Colonic mucosa (tissue), 4 donors: ENCODE measurements around the gene IL10RA. TPM values are rescaled to one million over a fixed set of nuclear protein-coding genes. Genes with fewer than 3 reads are reported as not detected.
"Not testable (repeated sequence)": the region's sequence is repeated elsewhere in the genome, so short reads cannot be mapped to it uniquely, and the experiment has no call there.

ENCODE experiments used
- DNase-seq: peaks from one replicate; pipeline ENCODE4 v3.0.0-alpha.2; 2020
- H3K27ac ChIP-seq: fragments of 200-600 bp; one replicate; pipeline ENCODE4 v1.8.0; 2021
- H3K27me3 ChIP-seq: fragments of 200-600 bp; one replicate; pipeline ENCODE4 v1.8.0; 2021
- H3K36me3 ChIP-seq: fragments of 200-600 bp; one replicate; pipeline ENCODE4 v1.8.0; 2021
- H3K4me1 ChIP-seq: fragments of 200-600 bp; one replicate; pipeline ENCODE4 v1.8.0; 2021; ENCODE audit warnings: mild to moderate bottlenecking
- H3K4me3 ChIP-seq: fragments of 200-600 bp; one replicate; pipeline ENCODE4 v1.8.0; 2021
- H3K9ac ChIP-seq, 2 donors: one replicate each; pipeline ENCODE4 v1.7.0; 2013; ENCODE audit warnings: control low read depth in 2 of 2, low read depth in 2 of 2, low read length in 2 of 2
- H3K9me3 ChIP-seq: fragments of 200-600 bp; one replicate; pipeline ENCODE4 v1.8.0; 2021
- intact Hi-C: fragments of 100-400 bp; cut with DNase I; formaldehyde crosslinking; loops from one replicate; pipeline ENCODE4 v1.14.1; 2022
- total RNA-seq, 2 donors: library from RNA; stranded (reverse); fragmentation: NEBNext Ultra II Directional in 1 of 2; extraction: Animal tissue kit (Norgen Biotek cat#: 25700) in 1 of 2; gene quantifications; one replicate each; pipeline ENCODE4 v1.2.1, GENCODE V29; 2021
- TF ChIP-seq, protein P1 (sequence below): fragments of 200-600 bp; IDR thresholded peaks from one replicate; pipeline ENCODE4 v1.8.0; 2022; ENCODE audit warnings: antibody characterized with exemption, mild to moderate bottlenecking
- donor health status: healthy.
- donor health status: DM: no; HTN: no; CAD: no.
- donor health status: DM: no; HTN: no; CAD: no.

IL10RA gene
- total RNA-seq, 2 donors from 2014 or later = 4.4 to 9.8 TPM

DNA sequence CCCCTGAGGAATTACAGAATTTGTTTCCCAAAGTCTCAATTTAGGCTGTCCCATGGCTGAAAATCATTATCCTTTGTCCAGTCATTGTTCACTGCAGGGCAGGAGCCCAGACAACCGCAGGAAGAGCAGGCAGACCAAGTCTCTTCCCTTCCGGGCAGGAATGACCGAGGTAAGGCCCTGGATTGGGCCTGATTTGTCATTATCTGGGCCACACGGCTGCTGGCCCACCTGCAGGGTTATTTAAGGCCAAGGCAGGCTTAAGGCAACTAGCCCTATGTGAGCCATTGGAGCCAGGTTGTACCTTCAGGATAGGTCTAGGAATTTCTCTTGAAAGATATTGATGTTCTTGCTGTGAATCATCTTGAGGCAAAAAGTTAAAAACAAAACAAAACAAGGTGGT, 9.7 kb upstream of the IL10RA start:
- H3K27me3 ChIP-seq = no peaks in the 10 kb centered on the region
- no peaks in the 10 kb centered on the region for H3K36me3 ChIP-seq
- H3K9me3 ChIP-seq = no peaks in the 10 kb centered on the region
- DNase-seq = no peak
- no peak overlapping the region for H3K27ac ChIP-seq
- H3K9ac ChIP-seq = no peak overlapping the region
- H3K4me1 ChIP-seq = peaks cover 11% of the 10 kb centered on the region
- H3K4me3 ChIP-seq = no peak overlapping the region
- intact Hi-C loops = no loop called here
- TF ChIP-seq, protein P1, sequence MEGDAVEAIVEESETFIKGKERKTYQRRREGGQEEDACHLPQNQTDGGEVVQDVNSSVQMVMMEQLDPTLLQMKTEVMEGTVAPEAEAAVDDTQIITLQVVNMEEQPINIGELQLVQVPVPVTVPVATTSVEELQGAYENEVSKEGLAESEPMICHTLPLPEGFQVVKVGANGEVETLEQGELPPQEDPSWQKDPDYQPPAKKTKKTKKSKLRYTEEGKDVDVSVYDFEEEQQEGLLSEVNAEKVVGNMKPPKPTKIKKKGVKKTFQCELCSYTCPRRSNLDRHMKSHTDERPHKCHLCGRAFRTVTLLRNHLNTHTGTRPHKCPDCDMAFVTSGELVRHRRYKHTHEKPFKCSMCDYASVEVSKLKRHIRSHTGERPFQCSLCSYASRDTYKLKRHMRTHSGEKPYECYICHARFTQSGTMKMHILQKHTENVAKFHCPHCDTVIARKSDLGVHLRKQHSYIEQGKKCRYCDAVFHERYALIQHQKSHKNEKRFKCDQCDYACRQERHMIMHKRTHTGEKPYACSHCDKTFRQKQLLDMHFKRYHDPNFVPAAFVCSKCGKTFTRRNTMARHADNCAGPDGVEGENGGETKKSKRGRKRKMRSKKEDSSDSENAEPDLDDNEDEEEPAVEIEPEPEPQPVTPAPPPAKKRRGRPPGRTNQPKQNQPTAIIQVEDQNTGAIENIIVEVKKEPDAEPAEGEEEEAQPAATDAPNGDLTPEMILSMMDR = no peak

DNA sequence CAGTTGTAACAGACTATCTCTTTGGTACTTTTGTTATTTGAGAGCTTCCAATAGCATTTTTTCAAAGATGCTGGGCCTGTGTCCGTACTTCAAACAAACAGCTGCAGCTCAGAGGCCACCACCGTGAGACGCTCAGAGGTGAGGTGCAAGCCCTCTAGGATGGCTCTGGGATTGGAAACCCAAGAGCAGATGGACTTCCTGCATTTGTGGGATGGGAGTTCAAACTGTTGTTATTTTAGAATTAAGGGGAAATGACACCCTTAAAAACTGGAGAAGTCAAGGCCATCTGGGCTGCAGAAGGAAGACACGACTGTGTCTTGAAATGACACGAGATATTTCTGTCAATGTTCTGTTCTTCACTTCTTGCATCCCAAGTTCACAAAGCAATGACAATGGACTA, 9.2 kb upstream of the IL10RA start:
- Histone ChIP-seq H3K27ac (no peak overlapping the region), H3K36me3 (no peaks in the 10 kb centered on the region), H3K9ac (no peak overlapping the region), H3K4me3 (no peak overlapping the region), H3K9me3 (no peaks in the 10 kb centered on the region), H3K27me3 (no peaks in the 10 kb centered on the region), H3K4me1 (peaks cover 11% of the 10 kb centered on the region)
- intact Hi-C loops = no loop called here
- DNase-seq = no peak
- TF ChIP-seq, protein P1 = no peak

DNA sequence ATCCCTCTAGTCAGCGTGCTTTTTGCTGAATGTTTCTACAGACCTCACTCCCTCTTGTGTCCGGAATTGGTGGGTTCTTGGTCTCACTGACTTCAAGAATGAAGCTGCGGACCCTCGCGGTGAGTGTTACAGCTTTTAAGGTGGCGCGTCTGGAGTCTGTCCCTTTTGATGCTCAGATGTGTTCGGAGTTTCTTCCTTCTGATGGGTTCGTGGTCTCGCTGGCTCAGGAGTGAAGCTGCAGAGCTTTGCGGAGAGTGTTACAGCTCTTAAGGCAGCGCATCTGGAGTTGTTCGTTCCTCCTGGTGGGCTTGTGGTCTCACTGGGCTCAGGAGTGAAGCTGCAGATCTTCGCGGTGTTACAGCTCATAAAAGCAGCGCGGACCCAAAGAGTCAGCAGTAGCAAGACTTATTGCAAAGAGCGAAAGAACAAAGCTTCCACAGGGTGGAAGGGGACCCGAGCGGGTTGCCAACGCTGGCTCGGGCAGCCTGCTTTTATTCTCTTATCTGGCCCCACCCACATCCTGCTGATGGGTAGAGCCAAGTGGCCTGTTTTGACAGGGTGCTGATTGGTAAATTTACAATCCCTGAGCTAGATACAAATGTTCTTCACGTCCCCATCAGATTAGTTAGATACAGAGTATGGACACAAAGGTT, 8.5 kb upstream of the IL10RA start:
- H3K9ac ChIP-seq, DNase-seq, H3K36me3 ChIP-seq, H3K27me3 ChIP-seq, H3K4me3 ChIP-seq, H3K9me3 ChIP-seq, H3K27ac ChIP-seq, intact Hi-C loops: not testable (repeated sequence)
- peaks cover 10% of the 10 kb centered on the region for H3K4me1 ChIP-seq

DNA sequence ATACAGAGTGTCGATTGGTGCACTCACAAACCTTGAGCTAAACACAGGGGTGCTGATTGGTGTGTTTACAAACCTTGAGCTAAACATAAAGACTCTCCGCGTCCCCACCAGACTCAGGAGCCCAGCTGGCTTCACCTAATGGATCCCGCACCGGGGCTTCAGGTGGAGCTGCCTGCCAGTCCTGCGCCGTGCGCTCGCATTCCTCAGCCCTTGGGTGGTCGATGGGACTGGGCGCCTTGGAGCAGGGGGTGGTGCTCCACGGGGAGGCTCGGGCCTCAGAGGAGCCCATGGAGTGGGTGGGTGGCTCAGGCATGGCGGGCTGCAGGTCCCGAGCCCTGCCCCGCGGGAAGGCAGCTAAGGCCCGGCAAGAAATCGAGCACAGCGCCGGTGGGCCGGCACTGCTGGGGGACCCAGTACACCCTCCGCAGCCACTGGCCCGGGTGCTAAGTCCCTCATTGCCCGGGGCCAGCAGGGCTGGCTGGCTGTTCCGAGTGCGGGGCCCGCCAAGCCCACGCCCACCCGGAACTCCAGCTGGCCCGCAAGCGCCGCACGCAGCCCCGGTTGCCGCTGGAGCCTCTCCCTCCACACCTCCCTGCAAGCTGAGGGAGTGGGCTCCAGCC, 7.8 kb upstream of the IL10RA start:
- H3K4me3 ChIP-seq, H3K36me3 ChIP-seq, H3K4me1 ChIP-seq, H3K9ac ChIP-seq, DNase-seq, H3K27ac ChIP-seq, H3K9me3 ChIP-seq, intact Hi-C loops, H3K27me3 ChIP-seq: not testable (repeated sequence)

DNA sequence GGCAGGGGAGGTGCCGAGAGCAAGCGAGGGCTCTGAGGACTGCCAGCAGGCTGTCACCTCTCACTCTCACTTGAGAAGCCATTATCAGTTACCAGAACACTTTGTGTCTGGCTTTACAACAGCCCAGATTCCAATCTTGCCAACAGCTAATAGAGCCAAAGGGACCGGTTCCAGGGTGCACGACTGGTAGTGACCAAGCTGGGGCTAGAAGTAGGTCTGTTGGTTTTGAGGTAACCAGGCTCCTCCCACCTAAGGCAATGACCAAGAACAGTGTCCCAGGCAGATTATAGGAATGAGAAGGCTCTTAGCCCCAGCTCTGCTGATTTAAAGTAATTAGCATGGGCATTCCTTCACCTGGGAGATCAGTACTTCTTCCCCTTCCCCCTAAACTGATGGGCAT, 7.2 kb upstream of the IL10RA start:
- no peak for DNase-seq
- no peak overlapping the region for H3K4me3 ChIP-seq
- no peaks in the 10 kb centered on the region for H3K9me3 ChIP-seq
- H3K27ac ChIP-seq = peak overlapping the region; percentile 26
- H3K9ac ChIP-seq = no peak overlapping the region
- H3K4me1 ChIP-seq = no peaks in the 10 kb centered on the region
- intact Hi-C loops = no loop called here
- no peaks in the 10 kb centered on the region for H3K36me3 ChIP-seq
- H3K27me3 ChIP-seq = no peaks in the 10 kb centered on the region
- TF ChIP-seq, protein P1 = no peak

DNA sequence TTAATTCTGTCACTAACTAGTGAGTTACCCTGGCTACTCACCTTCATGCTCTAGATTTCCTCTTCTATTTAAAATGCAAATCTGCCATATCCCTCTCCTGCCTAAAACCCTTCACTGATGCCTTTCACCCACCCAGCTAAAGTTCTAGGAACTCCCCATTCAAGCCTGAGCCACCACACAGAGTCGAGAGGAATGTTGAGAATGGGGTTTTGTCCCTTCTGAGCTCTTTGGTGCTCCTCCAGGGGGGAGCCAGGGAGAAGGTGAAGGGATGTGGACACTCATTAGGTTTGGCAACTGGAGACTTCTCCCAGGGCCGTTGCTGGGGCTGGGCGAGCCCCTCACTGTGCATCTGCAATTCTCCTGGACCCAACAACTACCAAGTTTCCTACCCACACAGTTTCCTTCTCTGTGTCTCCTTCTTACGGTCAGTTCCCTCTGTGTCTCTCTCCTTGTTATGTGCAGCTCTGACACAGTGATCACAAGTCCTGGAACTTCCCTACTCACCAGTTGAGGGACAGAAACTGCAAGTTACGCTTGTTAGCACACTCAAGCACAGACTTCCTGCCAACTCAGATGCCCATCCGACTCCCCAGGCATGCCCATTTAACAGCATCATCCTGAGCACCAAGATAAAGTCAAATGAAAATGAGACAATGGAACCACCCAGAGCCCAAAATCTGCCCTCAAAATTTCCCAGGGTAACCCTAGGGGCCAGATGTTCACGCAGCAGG, 6.5 kb upstream of the IL10RA start:
- no peaks in the 10 kb centered on the region for H3K4me1 ChIP-seq
- H3K36me3 ChIP-seq = no peaks in the 10 kb centered on the region
- no peak for DNase-seq
- TF ChIP-seq, protein P1 = no peak
- no peaks in the 10 kb centered on the region for H3K27me3 ChIP-seq
- no peak overlapping the region for H3K4me3 ChIP-seq
- intact Hi-C loops = no loop called here
- peak overlapping the region; percentile 26 for H3K27ac ChIP-seq
- H3K9ac ChIP-seq = no peak overlapping the region
- H3K9me3 ChIP-seq = no peaks in the 10 kb centered on the region
